GM12892 (cell line): ENCODE measurements around the gene GRSF1.

ENCODE experiments used
- POLR2A ChIP-seq: IDR thresholded peaks from 2 replicates; pipeline ENCODE4 v1.6.1; 2011; ENCODE audit warnings: low read depth, low read length, control low read depth
- POLR2AphosphoS5 ChIP-seq: IDR thresholded peaks from 2 replicates; pipeline ENCODE4 v1.6.1; 2011; ENCODE audit warnings: low read depth, low read length, control low read depth

GRCh38 chr4:70815370-70815769, 24.3 kb downstream of the GRSF1 start:
- no peak for TF ChIP-seq POLR2A
- no peak for TF ChIP-seq POLR2AphosphoS5
